Ascending aorta (tissue), 1 donor: ENCODE data around the gene PRAMEF17. TPM values are rescaled to one million over a fixed set of nuclear protein-coding genes. Genes with fewer than 3 reads are reported as not detected.

ENCODE experiments used
- total RNA-seq: library from RNA; depleted of rRNA; stranded (reverse); fragments of >200 nt; gene quantifications from one replicate; pipeline ENCODE4 v1.1.0, GENCODE V29; 2016

Gene PRAMEF17
- total RNA-seq, 1 donor from 2014 or later, result not detected

Other genes starting within 250 kb of the PRAMEF17 start
- gene PRAMEF26, start 233.6 kb upstream of the PRAMEF17 start, total RNA-seq, result not detected
- gene HNRNPCL4, start 224.0 kb upstream of the PRAMEF17 start, total RNA-seq, result not detected
- gene PRAMEF9, start 217.8 kb upstream of the PRAMEF17 start, total RNA-seq, result not detected
- not detected for gene PRAMEF13, start 188.2 kb upstream of the PRAMEF17 start, total RNA-seq
- gene PRAMEF18, start 163.5 kb upstream of the PRAMEF17 start, total RNA-seq, result not detected
- not detected for gene PRAMEF5, start 135.4 kb upstream of the PRAMEF17 start, total RNA-seq
- gene PRAMEF8, start 104.5 kb upstream of the PRAMEF17 start, total RNA-seq, result not detected
- not detected for gene PRAMEF33, start 86.1 kb upstream of the PRAMEF17 start, total RNA-seq
- not detected for gene PRAMEF15, start 74.1 kb upstream of the PRAMEF17 start, total RNA-seq
- gene PRAMEF14, start 42.5 kb upstream of the PRAMEF17 start, total RNA-seq, result not detected
- gene PRAMEF19, start 17.7 kb upstream of the PRAMEF17 start, total RNA-seq, result not detected
- gene PRAMEF20, start 20.8 kb downstream of the PRAMEF17 start, total RNA-seq, result not detected
- not detected for gene LRRC38, start 124.4 kb downstream of the PRAMEF17 start, total RNA-seq
- 8.5 TPM for gene PDPN, start 194.2 kb downstream of the PRAMEF17 start, total RNA-seq